ENCODE data around the gene PDLIM5. TPM values are rescaled to one million over a fixed set of nuclear protein-coding genes. Genes with fewer than 3 reads are reported as not detected.
A peak's percentile ranks its signal among the peaks of the same experiment; 100 is the strongest.

Gene PDLIM5
- polyA plus RNA-seq, 1 donor (not counting 4 experiments of a cell fraction or from before 2014, with no cell fraction given) = 112 TPM

- Histone ChIP-seq H3K4me1 (ENCODE audit: control insufficient read depth, extremely low read depth, insufficient read depth, low read length) (no peaks in the 10 kb centered on the region), H3K9me3 (ENCODE audit: control insufficient read depth, low read depth, low read length) (no peaks in the 10 kb centered on the region), H3K4me2 (ENCODE audit: control insufficient read depth, extremely low read depth, insufficient read depth, low read depth, low read length) (no peak overlapping the region), H2AFZ (ENCODE audit: control insufficient read depth, low read length) (no peak overlapping the region), H4K20me1 (ENCODE audit: control insufficient read depth, extremely low read depth, insufficient read depth, low read length) (no peaks in the 10 kb centered on the region), H3K9me1 (ENCODE audit: control insufficient read depth, extremely low read depth, insufficient read depth, low read length) (no peaks in the 10 kb centered on the region), H3K27me3 (ENCODE audit: control insufficient read depth, extremely low read depth, insufficient read depth, low read length) (no peaks in the 10 kb centered on the region), H3K36me3 (ENCODE audit: control insufficient read depth in 2 of 2, extremely low read depth in 1 of 2, insufficient read depth in 2 of 2, low read length in 2 of 2) (peaks cover 9 to 12% of the 10 kb centered on the region in 2 experiments), H3K4me3 (ENCODE audit: control insufficient read depth in 2 of 3, extremely low read depth in 1 of 3, insufficient read depth in 2 of 3, low read depth in 1 of 3, low read length in 3 of 3) (no peak overlapping the region), H3K79me2 (ENCODE audit: control insufficient read depth, insufficient read depth, low read length) (no peaks in the 10 kb centered on the region), H3K9ac (ENCODE audit: control insufficient read depth, extremely low read depth, insufficient read depth, low read length) (no peak overlapping the region), H3K27ac (ENCODE audit: control insufficient read depth, insufficient read depth, low read length) (no peak overlapping the region)
- FAIRE-seq (no peak), DNase-seq (ENCODE audit: low read depth, low spot score) (no peak)
- TF ChIP-seq EZH2 (IDR thresholded peaks at IDR 0.05; ENCODE audit: low read length) (no peak), CTCF (optimal IDR thresholded peaks at IDR 0.05 in 1 of 3, IDR thresholded peaks at IDR 0.05 in 1 of 3, conservative IDR thresholded peaks at IDR 0.05 in 1 of 3; ENCODE audit: extremely low read depth in 1 of 3, insufficient read depth in 2 of 3, low read length in 3 of 3) (no peak)
- dilution Hi-C loops (cut with MboI; ENCODE audit: extremely low pct_ligation_motif_present, low sequenced_read_pairs) = no loop called here
Measured at GRCh38 chr4:94595013-94595412, 143.3 kb downstream of the PDLIM5 start.

- no peak overlapping the region for H3K4me2 ChIP-seq (ENCODE audit: control insufficient read depth, extremely low read depth, insufficient read depth, low read depth, low read length)
- dilution Hi-C loops (cut with MboI; ENCODE audit: extremely low pct_ligation_motif_present, low sequenced_read_pairs) = no loop called here
- no peaks in the 10 kb centered on the region for H3K9me1 ChIP-seq (ENCODE audit: control insufficient read depth, extremely low read depth, insufficient read depth, low read length)
- H3K4me3 ChIP-seq (ENCODE audit: control insufficient read depth in 2 of 3, extremely low read depth in 1 of 3, insufficient read depth in 2 of 3, low read depth in 1 of 3, low read length in 3 of 3) = no peak overlapping the region
- H3K9ac ChIP-seq (ENCODE audit: control insufficient read depth, extremely low read depth, insufficient read depth, low read length) = no peak overlapping the region
- no peaks in the 10 kb centered on the region for H3K9me3 ChIP-seq (ENCODE audit: control insufficient read depth, low read depth, low read length)
- DNase-seq (ENCODE audit: low read depth, low spot score) (no peak), FAIRE-seq (peak; percentile 77)
- no peaks in the 10 kb centered on the region for H3K27me3 ChIP-seq (ENCODE audit: control insufficient read depth, extremely low read depth, insufficient read depth, low read length)
- TF ChIP-seq EZH2 (IDR thresholded peaks at IDR 0.05; ENCODE audit: low read length) (no peak), CTCF (optimal IDR thresholded peaks at IDR 0.05 in 1 of 3, IDR thresholded peaks at IDR 0.05 in 1 of 3, conservative IDR thresholded peaks at IDR 0.05 in 1 of 3; ENCODE audit: extremely low read depth in 1 of 3, insufficient read depth in 2 of 3, low read length in 3 of 3) (peak in 1 of 3 experiments; percentile 45)
- no peak overlapping the region for H3K27ac ChIP-seq (ENCODE audit: control insufficient read depth, insufficient read depth, low read length)
- no peaks in the 10 kb centered on the region for H3K4me1 ChIP-seq (ENCODE audit: control insufficient read depth, extremely low read depth, insufficient read depth, low read length)
- H3K79me2 ChIP-seq (ENCODE audit: control insufficient read depth, insufficient read depth, low read length) = no peaks in the 10 kb centered on the region
- peaks cover 10 to 12% of the 10 kb centered on the region in 2 experiments for H3K36me3 ChIP-seq (ENCODE audit: control insufficient read depth in 2 of 2, extremely low read depth in 1 of 2, insufficient read depth in 2 of 2, low read length in 2 of 2)
- H4K20me1 ChIP-seq (ENCODE audit: control insufficient read depth, extremely low read depth, insufficient read depth, low read length) = no peaks in the 10 kb centered on the region
- no peak overlapping the region for H2AFZ ChIP-seq (ENCODE audit: control insufficient read depth, low read length)
Measured at GRCh38 chr4:94595880-94596483, 144.2 kb downstream of the PDLIM5 start.
